CD4-positive, alpha-beta T cell treated with Interleukin-4 for 1 hour (primary cell): ENCODE data around the gene CABP2.
A peak's percentile ranks its signal among the peaks of the same experiment; 100 is the strongest.
"Not testable (repeated sequence)": the region's sequence is repeated elsewhere in the genome, so short reads cannot be mapped to it uniquely, and the experiment has no call there.

Experiments used
- DNase-seq, 2 donors: peaks; one replicate each; pipeline ENCODE4 v3.0.0-alpha.2; 2020 to 2022

The CABP2 gene

DNA sequence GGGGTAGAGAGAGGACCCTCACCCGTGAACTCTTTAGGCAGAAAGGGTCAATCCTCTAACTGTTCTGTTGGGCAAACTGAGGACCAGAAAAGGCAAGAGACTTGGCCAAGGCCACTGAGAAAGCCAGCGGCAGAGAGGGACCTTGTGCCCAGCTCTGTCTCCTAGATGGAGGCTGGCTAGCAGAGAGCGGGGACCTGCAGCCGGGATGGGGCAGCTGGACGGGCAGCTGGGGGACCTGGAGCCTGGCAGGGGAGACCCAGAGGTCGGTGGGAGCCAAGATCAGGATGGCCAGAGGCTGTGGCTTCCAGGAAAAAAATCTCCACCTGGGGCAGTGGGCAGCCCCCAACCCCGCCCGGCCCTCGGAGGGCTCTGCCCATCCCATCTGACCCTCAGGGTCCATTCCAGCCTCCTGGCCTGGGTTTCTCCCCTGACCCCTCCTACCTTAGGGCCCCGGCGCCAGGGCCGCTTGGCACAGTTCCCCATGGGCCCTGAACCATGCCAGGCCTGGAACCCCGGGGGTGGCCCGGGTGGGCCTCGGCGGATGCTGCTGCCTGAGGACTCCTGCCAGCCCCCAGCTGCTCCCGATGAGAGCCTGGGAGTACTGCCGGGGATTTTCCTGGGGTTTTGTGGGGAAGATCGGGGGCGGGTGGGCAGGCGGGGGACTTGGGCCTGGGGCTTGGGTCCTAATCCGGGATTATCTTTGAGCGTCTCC is at the start of gene CABP2:
CABP2 (minus strand) TSS at position 603 of the 712 bp plus-strand sequence; CDS start at position 483, 120 bp downstream.
- DNase-seq = no peak

GRCh38 chr11:67572747-67573419 is 49.6 kb upstream of the CABP2 start:
- DNase-seq = peak; percentile 43 to 54

DNA sequence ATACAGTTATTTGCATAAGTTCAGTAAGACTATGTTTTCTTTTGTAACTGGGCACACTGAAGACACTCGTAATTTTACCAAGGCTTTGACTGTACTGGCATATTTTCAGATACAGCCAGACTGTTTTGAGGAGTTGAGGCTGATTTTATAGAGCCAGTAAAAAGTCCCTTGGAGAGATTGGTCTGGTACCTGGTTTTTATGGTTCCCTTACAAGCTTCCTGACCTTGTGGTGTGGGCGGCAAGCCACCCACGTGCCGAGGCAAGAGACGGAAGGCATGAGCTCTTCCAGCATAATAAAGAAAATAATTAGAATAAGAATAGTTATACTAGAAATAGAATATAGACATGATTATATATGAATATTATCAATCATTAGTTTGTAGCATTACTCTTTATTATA is 49.1 kb upstream of the CABP2 start:
- DNase-seq = no peak

DNA sequence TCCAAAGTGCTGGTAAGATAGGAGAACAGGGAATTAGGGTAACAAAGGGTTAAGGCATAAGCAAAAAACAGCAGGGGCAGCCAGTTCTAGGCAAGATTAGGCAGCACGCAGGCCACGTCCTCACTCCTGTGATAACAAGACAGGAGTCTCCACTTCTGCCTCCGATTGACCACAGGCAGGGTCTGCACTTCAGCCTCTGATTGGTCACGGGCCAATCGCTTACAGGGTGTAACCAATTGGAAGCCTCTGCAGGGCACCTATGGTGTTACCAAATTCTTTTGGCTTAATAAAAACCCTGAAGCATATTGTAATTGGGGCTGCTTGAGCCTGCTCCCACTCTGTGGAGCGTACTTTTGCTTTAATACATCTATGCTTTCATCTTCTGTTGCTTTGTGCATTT is 48.2 kb upstream of the CABP2 start:
- no peak for DNase-seq

DNA sequence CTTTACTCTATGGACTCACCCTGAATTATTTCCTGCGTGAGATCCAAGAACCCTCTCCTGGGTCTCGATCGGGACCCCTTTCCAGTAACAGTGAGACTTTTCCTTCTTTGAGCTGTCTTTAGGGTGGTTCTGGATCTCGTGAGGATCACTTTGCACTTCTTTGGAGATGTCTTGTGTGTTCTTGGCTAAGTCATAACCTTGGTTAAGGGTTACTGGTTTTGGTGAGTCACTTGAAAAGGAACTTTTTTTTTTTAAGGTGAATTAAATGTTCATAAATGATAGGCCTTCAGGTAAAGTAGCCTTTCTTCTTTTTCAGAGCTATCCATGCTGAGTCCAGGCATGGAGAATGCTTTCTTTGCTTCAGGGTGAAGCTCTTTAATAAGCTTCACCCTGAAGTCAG is 41.0 kb upstream of the CABP2 start:
- DNase-seq = no peak

DNA sequence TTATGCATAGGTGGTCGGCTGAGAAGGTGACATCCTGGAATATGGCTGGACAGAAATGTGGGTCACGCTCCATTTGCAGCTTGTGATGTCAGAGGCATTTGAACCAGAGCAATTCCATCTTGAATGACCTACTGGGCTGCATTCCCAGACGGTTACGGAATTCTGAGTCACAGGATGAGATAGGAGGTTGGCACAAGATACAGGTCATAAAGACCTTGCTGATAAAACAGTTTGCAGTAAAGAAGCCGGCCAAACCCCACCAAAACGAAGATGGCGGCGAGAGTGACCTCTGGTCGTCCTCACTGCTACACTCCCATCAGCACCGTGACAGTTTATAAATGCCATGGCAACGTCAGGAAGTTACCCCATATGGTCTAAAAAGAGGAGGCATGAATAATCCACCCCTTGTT is 40.5 kb upstream of the CABP2 start:
- not testable (repeated sequence) for DNase-seq

DNA sequence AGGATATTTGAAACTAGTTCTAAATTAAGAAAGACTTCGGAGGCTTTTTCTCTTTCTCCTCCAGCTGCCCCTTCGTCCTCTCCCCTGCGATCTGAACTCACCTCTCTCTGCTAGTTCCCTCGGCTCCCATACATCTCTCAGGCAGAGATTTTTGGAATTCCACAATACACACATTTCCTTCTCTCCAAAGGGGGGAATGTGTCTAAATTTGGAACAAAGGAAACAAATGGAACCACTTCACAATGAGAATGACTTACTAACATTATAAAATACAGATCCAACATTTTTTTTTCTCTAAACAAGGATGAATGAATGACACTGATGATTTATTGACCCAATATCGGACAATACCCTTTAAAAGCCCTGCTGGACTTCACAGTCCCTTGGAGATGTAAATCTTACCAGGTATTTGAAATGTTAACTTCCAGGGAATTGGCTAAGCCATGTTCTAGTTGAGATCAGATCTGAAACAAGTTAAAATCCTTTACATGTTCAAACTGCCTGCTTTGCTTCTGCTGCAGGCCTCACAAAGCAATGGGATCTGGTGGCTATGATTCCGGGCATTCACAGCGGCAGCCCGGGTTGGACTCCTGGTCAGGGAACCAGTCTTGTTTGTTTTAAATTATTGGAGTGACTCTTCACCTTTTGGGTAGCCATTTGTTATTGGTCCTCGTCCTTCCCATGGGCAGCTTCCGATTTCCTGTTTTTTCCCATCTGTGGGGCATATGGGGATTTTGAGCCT is 39.9 kb upstream of the CABP2 start:
- no peak for DNase-seq

DNA sequence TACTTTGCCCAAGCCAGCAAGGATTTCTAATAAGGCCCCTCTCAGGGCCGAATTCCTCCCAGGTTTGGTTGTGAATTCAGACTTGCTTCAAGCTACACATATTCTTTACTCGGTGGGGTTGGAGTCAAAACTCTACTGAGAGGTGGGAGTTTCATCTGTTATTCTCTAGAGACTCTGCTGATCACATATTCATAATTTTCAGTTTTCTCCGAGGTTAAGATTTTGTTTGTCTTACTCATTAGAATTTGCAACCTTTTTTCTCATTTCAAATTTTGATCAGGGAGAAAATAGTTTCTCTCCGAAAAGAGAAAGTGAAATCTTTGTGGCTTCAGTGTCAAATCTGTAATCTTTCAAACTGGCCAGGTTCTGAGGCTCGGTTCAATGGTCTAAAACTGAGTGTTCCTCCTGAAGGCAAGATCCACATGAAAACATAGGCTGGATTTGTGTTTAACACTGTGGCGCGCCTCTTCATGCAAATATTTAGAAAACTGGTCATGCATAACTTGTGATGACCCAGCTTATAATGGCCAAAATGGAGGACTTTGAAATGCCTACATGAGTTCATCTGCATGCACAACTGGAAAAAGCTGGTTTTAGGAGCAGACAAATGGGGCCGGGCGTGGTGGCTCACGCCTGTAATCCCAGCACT is 38.8 kb upstream of the CABP2 start:
- no peak for DNase-seq

- no peak for DNase-seq
Observed at GRCh38 chr11:67558084-67558772, 35.0 kb upstream of the CABP2 start.

DNA sequence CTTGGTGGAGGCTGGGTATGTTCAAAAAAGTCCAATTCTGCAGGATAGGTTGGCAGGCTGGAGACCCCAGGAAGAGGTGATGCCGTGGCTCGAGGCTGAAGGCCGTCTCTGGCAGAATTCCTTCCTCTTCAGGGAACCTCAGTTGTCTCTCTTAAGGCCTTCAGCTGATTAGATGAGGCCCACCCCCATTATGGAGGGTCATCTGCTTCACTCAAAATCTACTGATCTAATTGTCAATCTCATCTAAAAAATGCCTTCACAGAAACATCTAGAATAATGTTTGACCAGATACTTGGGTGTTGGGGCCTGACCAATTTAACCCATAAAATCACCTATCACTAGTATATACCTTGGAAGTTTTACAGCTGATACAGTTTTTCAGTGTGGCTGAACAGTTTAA is 33.0 kb upstream of the CABP2 start:
- DNase-seq = no peak

GRCh38 chr11:67551697-67552096 is 28.5 kb upstream of the CABP2 start:
- not testable (repeated sequence) for DNase-seq

DNA sequence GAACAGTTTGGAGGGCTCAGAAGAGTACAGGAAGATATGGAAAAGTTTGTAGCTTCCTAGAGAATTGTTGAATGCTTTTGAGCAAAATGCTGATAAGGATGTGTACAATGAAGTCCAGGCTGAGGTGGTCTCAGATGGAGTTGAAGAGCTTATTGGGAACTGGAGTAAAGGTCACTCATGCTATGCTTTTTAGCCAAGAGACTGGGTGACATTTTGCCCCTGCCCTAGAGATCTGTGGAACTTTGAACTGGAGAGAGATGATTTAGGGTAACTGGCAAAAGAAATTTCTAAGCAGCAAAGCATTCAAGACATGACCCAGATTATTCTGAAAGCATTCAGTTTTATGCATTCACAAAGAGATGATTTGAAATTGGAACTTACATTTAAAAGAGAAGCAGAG is 27.9 kb upstream of the CABP2 start:
- no peak for DNase-seq

GRCh38 chr11:67548555-67549110 is 25.4 kb upstream of the CABP2 start:
- no peak for DNase-seq

DNA sequence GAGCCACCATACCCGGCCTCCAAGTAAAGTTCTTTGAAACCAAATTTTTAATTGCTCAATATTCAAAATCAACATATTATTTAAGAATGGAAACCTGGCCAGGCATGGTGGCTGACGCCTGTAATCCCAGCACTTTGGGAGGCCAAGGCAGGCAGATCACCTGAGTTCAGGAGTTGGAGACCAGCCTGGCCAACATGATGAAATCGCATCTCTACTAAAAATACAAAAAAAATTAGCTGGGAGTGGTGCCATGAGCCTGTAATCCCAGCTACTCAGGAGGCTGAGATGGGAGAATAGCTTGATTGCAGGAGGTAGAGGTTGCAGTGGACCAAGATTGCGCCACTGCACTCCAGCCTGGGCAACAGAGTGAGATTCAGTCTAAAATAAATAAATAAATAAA is 24.9 kb upstream of the CABP2 start:
- not testable (repeated sequence) for DNase-seq

DNA sequence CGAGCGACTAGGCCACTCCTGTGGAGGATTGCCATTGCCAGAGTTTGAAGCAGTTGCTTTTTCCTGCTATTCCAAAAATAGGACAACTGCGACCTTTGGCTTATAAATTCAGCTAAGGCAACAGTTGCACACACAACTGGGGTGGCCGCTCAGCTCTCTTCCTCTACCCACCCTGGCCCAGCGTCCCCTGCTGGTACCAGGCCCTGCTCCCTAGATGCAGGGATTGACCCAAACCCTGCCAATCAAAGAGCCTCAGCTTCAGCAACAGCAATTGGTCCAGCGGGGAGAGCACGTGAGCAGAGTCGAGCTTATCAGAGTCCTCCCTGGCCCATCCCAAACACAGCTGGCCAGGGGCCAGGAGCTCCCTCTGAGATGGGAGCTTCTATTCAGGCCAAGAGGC is 22.0 kb upstream of the CABP2 start:
- DNase-seq = no peak

DNA sequence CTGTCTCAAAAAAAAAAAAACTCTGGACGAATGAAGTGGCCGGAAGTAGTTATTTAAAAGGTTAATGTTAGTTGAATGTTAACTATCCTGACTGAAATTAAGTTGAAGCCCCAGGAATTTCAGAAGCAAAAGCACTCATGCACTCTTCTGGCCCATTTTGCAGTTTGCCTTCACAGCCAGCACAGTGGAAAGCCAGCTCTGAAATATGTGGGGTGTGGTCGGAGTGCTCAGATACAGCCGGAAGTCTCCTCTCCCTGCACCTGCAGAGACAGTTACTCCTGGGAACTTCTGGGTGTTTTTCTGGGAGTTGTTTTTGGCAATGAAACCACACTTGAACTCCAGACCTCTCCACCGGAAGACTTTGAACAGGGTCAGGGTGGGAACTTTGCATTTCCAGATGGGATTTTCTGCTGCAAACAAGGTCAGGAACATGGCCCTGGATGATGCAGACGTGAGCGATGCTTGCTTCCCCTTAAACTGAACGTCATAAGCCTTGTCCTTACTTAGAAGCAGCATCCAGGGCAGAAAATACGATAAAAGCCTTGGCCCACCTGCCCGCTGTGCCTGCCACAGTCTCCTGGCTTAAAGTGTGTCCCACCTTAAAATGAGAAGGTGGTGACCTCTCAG is 21.5 kb upstream of the CABP2 start:
- DNase-seq = no peak

- DNase-seq = no peak
Observed at GRCh38 chr11:67543585-67543984, 20.3 kb upstream of the CABP2 start.

DNA sequence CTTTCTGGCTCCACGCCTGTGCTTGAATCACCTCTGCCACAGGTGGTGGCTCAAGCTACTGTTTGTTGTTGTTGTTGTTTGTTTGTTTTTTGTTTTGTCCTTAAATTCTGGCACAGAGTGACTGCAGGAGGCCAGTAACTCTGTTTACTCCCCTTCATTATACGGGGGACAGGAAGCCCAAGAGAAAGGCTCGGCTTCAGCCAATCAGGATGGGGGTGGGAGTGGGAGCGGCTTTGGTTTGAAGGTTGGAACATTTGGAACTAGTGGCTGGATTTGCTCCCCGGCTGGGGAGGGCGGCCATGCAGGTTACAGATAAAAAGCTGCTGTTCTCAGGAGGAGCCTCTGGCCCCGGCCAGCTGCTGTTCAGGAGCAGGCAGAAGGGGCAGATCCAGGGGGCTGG is 19.7 kb upstream of the CABP2 start:
- DNase-seq = no peak

DNA sequence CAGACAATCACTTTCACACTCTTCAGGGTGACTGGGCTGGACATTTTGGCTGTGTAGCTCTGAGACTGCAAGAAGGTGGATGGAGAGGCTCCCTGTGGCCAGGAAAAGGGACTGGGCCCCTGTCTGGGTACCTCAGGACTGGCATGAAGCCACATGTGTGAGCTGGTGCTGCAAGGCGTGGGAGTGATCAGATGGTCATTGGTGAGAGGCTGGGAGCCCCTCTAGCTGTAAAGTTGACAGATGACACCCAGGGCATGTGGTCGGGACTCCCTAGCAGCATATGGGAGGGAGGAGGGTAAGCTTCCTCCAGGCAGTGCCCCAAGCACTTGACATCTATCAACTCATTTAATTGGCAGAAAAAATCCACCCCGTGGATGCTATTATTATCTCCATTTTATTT is 18.9 kb upstream of the CABP2 start:
- no peak for DNase-seq

DNA sequence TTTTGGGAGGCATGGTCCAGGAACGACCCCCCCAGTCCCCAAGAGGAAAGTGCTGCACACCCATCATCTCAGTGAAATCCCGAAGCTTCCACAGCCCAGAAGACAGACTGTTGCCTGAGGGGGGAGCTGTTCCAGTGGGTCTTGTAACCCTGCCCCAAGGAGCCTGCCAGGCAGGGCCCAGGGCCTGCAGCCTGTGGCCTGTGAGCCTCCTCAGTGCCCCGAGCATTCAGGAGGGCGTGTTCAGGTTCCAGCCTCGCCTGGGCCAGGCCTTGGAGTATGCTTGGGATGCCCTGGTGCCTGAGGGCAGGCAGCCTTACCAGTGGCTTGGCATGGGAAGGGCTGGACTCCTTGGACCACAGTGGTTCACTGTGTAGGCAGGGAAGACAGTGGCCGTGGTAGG is 18.0 kb upstream of the CABP2 start:
- no peak for DNase-seq

GRCh38 chr11:67539550-67539949 is 16.3 kb upstream of the CABP2 start:
- DNase-seq = no peak
